NCI-H446 treated with DMSO at 0.1 percent for 48 hours (cell line): ENCODE data around the gene APOB.
A peak's percentile ranks its signal among the peaks of the same experiment; 100 is the strongest.

Experiments
- DNase-seq: peaks from one replicate; lab custom pipeline; 2025; lab: John Stamatoyannopoulos, UW

Gene APOB

GRCh38 chr2:20977520-20978180 lies 66.2 kb downstream of the APOB start:
- no peak for DNase-seq

- peak; percentile 10 for DNase-seq
These were observed 67.3 kb downstream of the APOB start for GRCh38 chr2:20976527-20976926.

- DNase-seq, result no peak
These were observed 70.9 kb downstream of the APOB start for GRCh38 chr2:20972792-20973565.

GRCh38 chr2:20972110-20972509 lies 71.8 kb downstream of the APOB start:
- DNase-seq, result no peak

- DNase-seq, result no peak
These were observed 73.8 kb downstream of the APOB start for GRCh38 chr2:20970068-20970467.

- no peak for DNase-seq
These were observed 77.7 kb downstream of the APOB start for GRCh38 chr2:20966061-20966595.

GRCh38 chr2:20965221-20965620 lies 78.7 kb downstream of the APOB start:
- no peak for DNase-seq

GRCh38 chr2:20963867-20964266 lies 80.0 kb downstream of the APOB start:
- no peak for DNase-seq

- DNase-seq, result peak; percentile 24
These were observed 80.8 kb downstream of the APOB start for GRCh38 chr2:20962939-20963557.

- no peak for DNase-seq
These were observed 82.0 kb downstream of the APOB start for GRCh38 chr2:20961858-20962257.

- DNase-seq, result no peak
These were observed 83.9 kb downstream of the APOB start for GRCh38 chr2:20960003-20960402.

GRCh38 chr2:20959252-20959651 lies 84.6 kb downstream of the APOB start:
- DNase-seq, result no peak

GRCh38 chr2:20957788-20958525 lies 85.9 kb downstream of the APOB start:
- no peak for DNase-seq

GRCh38 chr2:20955277-20956026 lies 88.4 kb downstream of the APOB start:
- no peak for DNase-seq

- no peak for DNase-seq
These were observed 90.6 kb downstream of the APOB start for GRCh38 chr2:20953146-20953824.
